ENCODE data around the gene APAF1. TPM values are rescaled to one million over a fixed set of nuclear protein-coding genes. Genes with fewer than 3 reads are reported as not detected.

APAF1 gene
- total RNA-seq, 1 donor from 2014 or later: 49.2 TPM

DNA sequence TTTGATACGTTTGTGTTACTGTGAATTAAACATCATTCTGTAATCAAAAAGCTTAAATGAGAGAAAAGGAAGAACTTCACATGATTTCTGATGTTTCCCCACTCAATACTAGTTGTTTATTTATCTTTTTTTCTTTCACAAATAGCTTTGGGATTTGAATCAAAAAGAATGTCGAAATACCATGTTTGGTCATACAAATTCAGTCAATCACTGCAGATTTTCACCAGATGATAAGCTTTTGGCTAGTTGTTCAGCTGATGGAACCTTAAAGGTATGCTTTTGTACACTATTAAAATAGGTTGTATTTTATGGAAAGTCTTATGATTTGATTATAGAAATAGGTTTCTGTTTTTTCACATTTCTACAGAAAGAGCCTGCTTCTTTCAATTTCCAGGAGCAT lies 41.5 kb downstream of the APAF1 start:
- Mint-ChIP-seq H3K36me3 (ENCODE audit: low read depth, unreplicated experiment) (peaks cover 7% of the 10 kb centered on the region), H3K9me3 (ENCODE audit: unreplicated experiment) (no peaks in the 10 kb centered on the region), H3K27ac (ENCODE audit: unreplicated experiment) (no peak overlapping the region), H3K4me3 (ENCODE audit: unreplicated experiment) (no peak overlapping the region), H3K27me3 (ENCODE audit: low read depth, unreplicated experiment) (no peaks in the 10 kb centered on the region), H3K4me1 (ENCODE audit: low read depth, unreplicated experiment) (peaks cover 2% of the 10 kb centered on the region)
- Histone ChIP-seq H3K4me3 (ENCODE audit: insufficient read depth, low read depth, low read length) (no peak overlapping the region), H3K4me1 (ENCODE audit: insufficient read depth, low read length) (no peaks in the 10 kb centered on the region), H3K9ac (ENCODE audit: low read length) (no peak overlapping the region), H3K9me3 (ENCODE audit: insufficient read depth, low read depth, low read length) (no peaks in the 10 kb centered on the region), H2AFZ (ENCODE audit: low read depth, low read length) (no peak overlapping the region), H3K4me2 (ENCODE audit: low read length) (no peak overlapping the region), H3K27me3 (ENCODE audit: insufficient read depth, low read length) (no peaks in the 10 kb centered on the region), H3K79me2 (ENCODE audit: insufficient read depth, low read length) (no peaks in the 10 kb centered on the region), H4K20me1 (ENCODE audit: insufficient read depth, low read length) (peaks cover 2% of the 10 kb centered on the region), H3K27ac (ENCODE audit: low read depth, low read length) (no peak overlapping the region), H3K36me3 (ENCODE audit: insufficient read depth, low read length) (peaks cover 37% of the 10 kb centered on the region)
- FAIRE-seq: no peak
- no peak for TF ChIP-seq EZH2 (IDR thresholded peaks at IDR 0.05; ENCODE audit: insufficient read depth, low read length)
- TF ChIP-seq, protein P1, sequence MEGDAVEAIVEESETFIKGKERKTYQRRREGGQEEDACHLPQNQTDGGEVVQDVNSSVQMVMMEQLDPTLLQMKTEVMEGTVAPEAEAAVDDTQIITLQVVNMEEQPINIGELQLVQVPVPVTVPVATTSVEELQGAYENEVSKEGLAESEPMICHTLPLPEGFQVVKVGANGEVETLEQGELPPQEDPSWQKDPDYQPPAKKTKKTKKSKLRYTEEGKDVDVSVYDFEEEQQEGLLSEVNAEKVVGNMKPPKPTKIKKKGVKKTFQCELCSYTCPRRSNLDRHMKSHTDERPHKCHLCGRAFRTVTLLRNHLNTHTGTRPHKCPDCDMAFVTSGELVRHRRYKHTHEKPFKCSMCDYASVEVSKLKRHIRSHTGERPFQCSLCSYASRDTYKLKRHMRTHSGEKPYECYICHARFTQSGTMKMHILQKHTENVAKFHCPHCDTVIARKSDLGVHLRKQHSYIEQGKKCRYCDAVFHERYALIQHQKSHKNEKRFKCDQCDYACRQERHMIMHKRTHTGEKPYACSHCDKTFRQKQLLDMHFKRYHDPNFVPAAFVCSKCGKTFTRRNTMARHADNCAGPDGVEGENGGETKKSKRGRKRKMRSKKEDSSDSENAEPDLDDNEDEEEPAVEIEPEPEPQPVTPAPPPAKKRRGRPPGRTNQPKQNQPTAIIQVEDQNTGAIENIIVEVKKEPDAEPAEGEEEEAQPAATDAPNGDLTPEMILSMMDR (IDR thresholded peaks at IDR 0.05; ENCODE audit: insufficient read depth, low read depth, low read length): no peak
- DNase-seq (ENCODE audit: low read depth): no peak

DNA sequence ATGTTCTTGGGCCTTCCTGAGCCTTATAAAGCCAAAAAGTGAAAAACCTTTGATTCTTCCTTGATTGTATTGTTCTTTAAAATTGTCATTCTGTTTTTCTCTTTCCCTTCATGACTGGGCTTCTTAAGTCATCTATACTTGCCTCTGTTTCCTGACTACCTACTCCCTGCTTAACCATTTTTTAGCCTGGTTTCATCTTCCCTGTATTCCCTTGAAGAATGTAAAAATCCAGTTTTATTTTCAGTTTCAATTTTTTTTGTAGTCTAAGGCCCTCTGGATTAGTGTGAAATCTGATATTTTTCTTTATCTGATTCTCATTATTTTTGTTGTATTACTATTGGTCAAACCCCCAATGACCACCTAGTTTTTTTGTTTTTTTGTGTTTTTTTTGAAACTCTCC lies 46.3 kb downstream of the APAF1 start:
- Histone ChIP-seq H3K27me3 (ENCODE audit: insufficient read depth, low read length) (no peaks in the 10 kb centered on the region), H2AFZ (ENCODE audit: low read depth, low read length) (no peak overlapping the region), H3K9ac (ENCODE audit: low read length) (no peak overlapping the region), H3K9me3 (ENCODE audit: insufficient read depth, low read depth, low read length) (no peaks in the 10 kb centered on the region), H3K4me2 (ENCODE audit: low read length) (no peak overlapping the region), H3K4me3 (ENCODE audit: insufficient read depth, low read depth, low read length) (no peak overlapping the region), H3K4me1 (ENCODE audit: insufficient read depth, low read length) (no peaks in the 10 kb centered on the region), H3K27ac (ENCODE audit: low read depth, low read length) (no peak overlapping the region), H3K79me2 (ENCODE audit: insufficient read depth, low read length) (no peaks in the 10 kb centered on the region), H4K20me1 (ENCODE audit: insufficient read depth, low read length) (peaks cover 12% of the 10 kb centered on the region), H3K36me3 (ENCODE audit: insufficient read depth, low read length) (peaks cover 21% of the 10 kb centered on the region)
- no peaks in the 10 kb centered on the region for H3K27me3 Mint-ChIP-seq (ENCODE audit: low read depth, unreplicated experiment)
- H3K36me3 Mint-ChIP-seq (ENCODE audit: low read depth, unreplicated experiment): peaks cover 12% of the 10 kb centered on the region
- H3K4me1 Mint-ChIP-seq (ENCODE audit: low read depth, unreplicated experiment): peaks cover 4% of the 10 kb centered on the region
- FAIRE-seq: no peak
- H3K9me3 Mint-ChIP-seq (ENCODE audit: unreplicated experiment): no peaks in the 10 kb centered on the region
- TF ChIP-seq EZH2 (IDR thresholded peaks at IDR 0.05; ENCODE audit: insufficient read depth, low read length): no peak
- TF ChIP-seq, protein P1 (IDR thresholded peaks at IDR 0.05; ENCODE audit: insufficient read depth, low read depth, low read length): no peak
- DNase-seq (ENCODE audit: low read depth): no peak
- H3K4me3 Mint-ChIP-seq (ENCODE audit: unreplicated experiment): no peak overlapping the region
- no peak overlapping the region for H3K27ac Mint-ChIP-seq (ENCODE audit: unreplicated experiment)

DNA sequence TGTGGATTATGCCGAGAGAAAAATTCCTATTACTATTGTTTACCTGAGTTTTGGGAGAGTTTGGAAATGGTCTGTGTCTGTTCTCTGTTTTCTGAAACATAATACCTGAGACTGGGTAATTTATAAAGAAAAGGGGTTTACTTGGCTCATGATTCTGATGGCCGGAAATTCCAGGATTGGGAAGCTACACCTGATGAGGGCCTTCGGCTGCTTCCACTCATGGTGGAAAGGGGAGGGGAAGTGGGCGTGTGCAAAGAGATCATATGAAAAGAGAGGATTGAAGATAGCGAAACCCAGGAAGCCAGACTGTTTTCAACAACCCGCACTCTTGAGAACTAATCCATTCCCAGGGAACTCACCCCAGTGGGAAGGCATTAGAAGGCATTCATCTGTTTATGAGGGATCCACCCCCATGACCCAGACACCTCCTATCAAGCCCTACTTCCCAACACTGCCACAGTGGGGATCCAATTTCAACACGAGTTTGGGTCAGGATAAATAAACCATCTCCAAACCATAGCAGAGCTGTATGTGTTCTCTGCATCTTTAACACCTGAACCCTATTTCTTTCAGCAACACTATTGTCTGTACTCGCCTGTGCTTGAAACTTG lies 51.1 kb downstream of the APAF1 start:
- H3K27ac Mint-ChIP-seq (ENCODE audit: unreplicated experiment): peak overlapping the region; percentile 36
- no peaks in the 10 kb centered on the region for H3K79me2 ChIP-seq (ENCODE audit: insufficient read depth, low read length)
- no peaks in the 10 kb centered on the region for H3K27me3 Mint-ChIP-seq (ENCODE audit: low read depth, unreplicated experiment)
- no peak for FAIRE-seq
- H3K36me3 Mint-ChIP-seq (ENCODE audit: low read depth, unreplicated experiment): peaks cover 11% of the 10 kb centered on the region
- no peaks in the 10 kb centered on the region for H3K27me3 ChIP-seq (ENCODE audit: insufficient read depth, low read length)
- H3K4me1 Mint-ChIP-seq (ENCODE audit: low read depth, unreplicated experiment): peaks cover 8% of the 10 kb centered on the region
- H3K27ac ChIP-seq (ENCODE audit: low read depth, low read length): no peak overlapping the region
- no peak overlapping the region for H3K9ac ChIP-seq (ENCODE audit: low read length)
- H3K4me3 Mint-ChIP-seq (ENCODE audit: unreplicated experiment): no peak overlapping the region
- H3K4me1 ChIP-seq (ENCODE audit: insufficient read depth, low read length): no peaks in the 10 kb centered on the region
- H4K20me1 ChIP-seq (ENCODE audit: insufficient read depth, low read length): peaks cover 19% of the 10 kb centered on the region
- no peak for DNase-seq (ENCODE audit: low read depth)
- TF ChIP-seq EZH2 (IDR thresholded peaks at IDR 0.05; ENCODE audit: insufficient read depth, low read length): no peak
- TF ChIP-seq, protein P1 (IDR thresholded peaks at IDR 0.05; ENCODE audit: insufficient read depth, low read depth, low read length): no peak
- no peaks in the 10 kb centered on the region for H3K9me3 ChIP-seq (ENCODE audit: insufficient read depth, low read depth, low read length)
- no peak overlapping the region for H3K4me3 ChIP-seq (ENCODE audit: insufficient read depth, low read depth, low read length)
- H3K4me2 ChIP-seq (ENCODE audit: low read length): no peak overlapping the region
- no peaks in the 10 kb centered on the region for H3K9me3 Mint-ChIP-seq (ENCODE audit: unreplicated experiment)
- peaks cover 7% of the 10 kb centered on the region for H3K36me3 ChIP-seq (ENCODE audit: insufficient read depth, low read length)
- no peak overlapping the region for H2AFZ ChIP-seq (ENCODE audit: low read depth, low read length)

All from astrocyte (in vitro differentiated cells and primary cell).